ENCODE results near the gene PPM1J.

DNA sequence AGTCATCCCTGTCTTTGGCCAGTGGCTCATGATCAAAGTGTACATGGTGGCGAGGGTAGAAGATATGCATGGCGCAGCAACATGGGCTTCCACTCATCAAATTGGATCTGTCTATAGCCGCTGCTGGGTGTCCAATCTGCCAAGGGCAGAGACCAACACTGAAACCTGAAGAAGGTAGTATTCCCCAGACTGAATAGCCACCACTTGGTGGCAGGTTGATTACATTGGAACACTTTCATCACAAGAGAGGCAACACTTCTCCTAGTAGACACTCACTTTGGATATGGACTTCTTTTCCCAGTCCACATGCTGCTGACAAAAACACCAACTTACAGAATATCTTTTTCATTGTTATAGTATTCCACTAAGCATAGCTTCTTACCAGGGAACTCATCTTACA, 22.4 kb upstream of the PPM1J start:
- no peak for TF ChIP-seq POLR2A (IDR thresholded peaks at IDR 0.05)
- TF ChIP-seq, protein P1, sequence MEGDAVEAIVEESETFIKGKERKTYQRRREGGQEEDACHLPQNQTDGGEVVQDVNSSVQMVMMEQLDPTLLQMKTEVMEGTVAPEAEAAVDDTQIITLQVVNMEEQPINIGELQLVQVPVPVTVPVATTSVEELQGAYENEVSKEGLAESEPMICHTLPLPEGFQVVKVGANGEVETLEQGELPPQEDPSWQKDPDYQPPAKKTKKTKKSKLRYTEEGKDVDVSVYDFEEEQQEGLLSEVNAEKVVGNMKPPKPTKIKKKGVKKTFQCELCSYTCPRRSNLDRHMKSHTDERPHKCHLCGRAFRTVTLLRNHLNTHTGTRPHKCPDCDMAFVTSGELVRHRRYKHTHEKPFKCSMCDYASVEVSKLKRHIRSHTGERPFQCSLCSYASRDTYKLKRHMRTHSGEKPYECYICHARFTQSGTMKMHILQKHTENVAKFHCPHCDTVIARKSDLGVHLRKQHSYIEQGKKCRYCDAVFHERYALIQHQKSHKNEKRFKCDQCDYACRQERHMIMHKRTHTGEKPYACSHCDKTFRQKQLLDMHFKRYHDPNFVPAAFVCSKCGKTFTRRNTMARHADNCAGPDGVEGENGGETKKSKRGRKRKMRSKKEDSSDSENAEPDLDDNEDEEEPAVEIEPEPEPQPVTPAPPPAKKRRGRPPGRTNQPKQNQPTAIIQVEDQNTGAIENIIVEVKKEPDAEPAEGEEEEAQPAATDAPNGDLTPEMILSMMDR (IDR thresholded peaks at IDR 0.05 in 8 of 11, conservative IDR thresholded peaks at IDR 0.05 in 3 of 11) = no peak
- no peak for TF ChIP-seq POLR2AphosphoS5 (IDR thresholded peaks at IDR 0.05)

Measured in spleen (tissue), 7 donors.